Measurements from ENCODE around the gene MUSTN1.

DNA sequence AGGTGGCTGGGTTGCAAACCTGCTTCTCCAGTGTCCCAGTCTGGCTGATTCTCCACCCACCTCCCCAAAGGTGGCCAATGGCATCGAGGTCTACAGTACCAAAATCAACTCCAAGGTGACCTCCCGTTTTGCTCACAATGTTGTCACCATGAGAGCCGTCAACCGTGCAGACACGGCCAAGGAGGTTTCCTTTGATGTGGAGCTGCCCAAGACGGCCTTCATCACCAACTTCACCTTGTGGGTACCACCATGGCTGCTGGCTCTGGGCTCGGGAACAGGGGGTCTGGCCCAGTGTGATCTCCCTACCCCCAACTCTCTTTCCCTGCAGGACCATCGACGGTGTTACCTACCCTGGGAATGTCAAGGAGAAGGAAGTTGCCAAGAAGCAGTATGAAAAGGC, 38.4 kb downstream of the MUSTN1 start:
- TF ChIP-seq JUN (IDR thresholded peaks at IDR 0.05; ENCODE audit: borderline replicate concordance, insufficient read depth, insufficient read length, low read depth): no peak
- no peak for TF ChIP-seq POLR2A (IDR thresholded peaks at IDR 0.05; ENCODE audit: low read depth, low read length)
- TF ChIP-seq, protein P1, sequence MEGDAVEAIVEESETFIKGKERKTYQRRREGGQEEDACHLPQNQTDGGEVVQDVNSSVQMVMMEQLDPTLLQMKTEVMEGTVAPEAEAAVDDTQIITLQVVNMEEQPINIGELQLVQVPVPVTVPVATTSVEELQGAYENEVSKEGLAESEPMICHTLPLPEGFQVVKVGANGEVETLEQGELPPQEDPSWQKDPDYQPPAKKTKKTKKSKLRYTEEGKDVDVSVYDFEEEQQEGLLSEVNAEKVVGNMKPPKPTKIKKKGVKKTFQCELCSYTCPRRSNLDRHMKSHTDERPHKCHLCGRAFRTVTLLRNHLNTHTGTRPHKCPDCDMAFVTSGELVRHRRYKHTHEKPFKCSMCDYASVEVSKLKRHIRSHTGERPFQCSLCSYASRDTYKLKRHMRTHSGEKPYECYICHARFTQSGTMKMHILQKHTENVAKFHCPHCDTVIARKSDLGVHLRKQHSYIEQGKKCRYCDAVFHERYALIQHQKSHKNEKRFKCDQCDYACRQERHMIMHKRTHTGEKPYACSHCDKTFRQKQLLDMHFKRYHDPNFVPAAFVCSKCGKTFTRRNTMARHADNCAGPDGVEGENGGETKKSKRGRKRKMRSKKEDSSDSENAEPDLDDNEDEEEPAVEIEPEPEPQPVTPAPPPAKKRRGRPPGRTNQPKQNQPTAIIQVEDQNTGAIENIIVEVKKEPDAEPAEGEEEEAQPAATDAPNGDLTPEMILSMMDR (IDR thresholded peaks at IDR 0.05; ENCODE audit: extremely low read depth in 1 of 2, insufficient read depth in 1 of 2, low read depth in 1 of 2, low read length in 2 of 2): no peak
- TF ChIP-seq, protein P2, sequence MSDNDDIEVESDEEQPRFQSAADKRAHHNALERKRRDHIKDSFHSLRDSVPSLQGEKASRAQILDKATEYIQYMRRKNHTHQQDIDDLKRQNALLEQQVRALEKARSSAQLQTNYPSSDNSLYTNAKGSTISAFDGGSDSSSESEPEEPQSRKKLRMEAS (IDR thresholded peaks at IDR 0.05; ENCODE audit: insufficient read depth, insufficient read length): no peak
- no peak for TF ChIP-seq FOS (IDR thresholded peaks at IDR 0.05; ENCODE audit: borderline replicate concordance, insufficient read depth, low read length)
- no peak for TF ChIP-seq POLR2AphosphoS5 (IDR thresholded peaks at IDR 0.05; ENCODE audit: insufficient read depth, low read depth, low read length)
- no peak for TF ChIP-seq EZH2 (IDR thresholded peaks at IDR 0.05; ENCODE audit: borderline replicate concordance, low read depth, low read length, severe bottlenecking)
- no peak for TF ChIP-seq GATA2 (IDR thresholded peaks at IDR 0.05; ENCODE audit: insufficient read depth, insufficient read length, low read depth, low read length)
- TF ChIP-seq MYC (IDR thresholded peaks at IDR 0.05; ENCODE audit: low read depth, low read length): no peak
